CD14-positive monocyte (primary cell): ENCODE results near the gene RPGRIP1L. TPM values are rescaled to one million over a fixed set of nuclear protein-coding genes. Genes with fewer than 3 reads are reported as not detected.
A peak's percentile ranks its signal among the peaks of the same experiment; 100 is the strongest.

Experiments
- DNase-seq, 3 donors: peaks; one replicate each; pipeline ENCODE4 v3.0.0-alpha.2; 2011 to 2022
- H2AFZ ChIP-seq: 2 replicates; pipeline ENCODE4 v1.6.0; 2012; ENCODE audit warnings: mild to moderate bottlenecking, low read depth, low read length, inconsistent platforms; ENCODE audit not compliant: insufficient read depth, poor library complexity, severe bottlenecking
- H3K27ac ChIP-seq, 2 donors: 1 replicate in 1 of 2; 2 replicates in 1 of 2; pipeline ENCODE4 v1.5.1; 2012 to 2013; ENCODE audit warnings: low read length in 2 of 2, control low read depth in 1 of 2, inconsistent platforms in 1 of 2, low read depth in 1 of 2, mild to moderate bottlenecking in 1 of 2
- H3K27me3 ChIP-seq, 2 donors: one replicate each; pipeline versions ENCODE4 v1.6.0 to v1.6.1; 2011 to 2013; ENCODE audit warnings: low read length in 2 of 2; ENCODE audit not compliant: control insufficient read depth in 2 of 2, insufficient read depth in 2 of 2
- H3K36me3 ChIP-seq, 2 donors: replicated peaks in 1 of 2; 1 replicate in 1 of 2; 2 replicates in 1 of 2; pipeline versions ENCODE4 v1.5.1 to v1.6.1; 2012 to 2013; ENCODE audit warnings: low read length in 2 of 2, control low read depth in 1 of 2, inconsistent platforms in 1 of 2, mild to moderate bottlenecking in 1 of 2; ENCODE audit not compliant: insufficient read depth in 2 of 2, control insufficient read depth in 1 of 2
- H3K4me1 ChIP-seq, 2 donors: 1 replicate in 1 of 2; 2 replicates in 1 of 2; pipeline versions ENCODE4 v1.5.1 to v1.6.1; 2012 to 2013; ENCODE audit warnings: low read length in 2 of 2, control low read depth in 1 of 2, inconsistent platforms in 1 of 2, mild to moderate bottlenecking in 1 of 2, moderate library complexity in 1 of 2; ENCODE audit not compliant: insufficient read depth in 2 of 2, control insufficient read depth in 1 of 2
- H3K4me2 ChIP-seq: replicated peaks from 2 replicates; pipeline ENCODE3; 2012; ENCODE audit warnings: low read length, moderate library complexity, mild to moderate bottlenecking; ENCODE audit not compliant: poor library complexity, severe bottlenecking; ENCODE audit errors: extremely low read depth
- H3K4me3 ChIP-seq, 3 experiments: fragments of 200-600 bp in 1 of 3; sonication (generic) in 1 of 3; replicated peaks in 1 of 3; 1 replicate in 2 of 3; 2 replicates in 1 of 3; pipeline ENCODE4 v1.5.1; 2011 to 2013; ENCODE audit warnings: low read length in 3 of 3, mild to moderate bottlenecking in 3 of 3, control low read depth in 2 of 3, low read depth in 2 of 3, inconsistent platforms in 1 of 3, moderate library complexity in 1 of 3
- H3K79me2 ChIP-seq: 2 replicates; pipeline ENCODE4 v1.6.0; 2012; ENCODE audit warnings: mild to moderate bottlenecking, control low read depth, inconsistent platforms, low read length, moderate library complexity; ENCODE audit not compliant: insufficient read depth
- H3K9ac ChIP-seq: 2 replicates; pipeline ENCODE4 v1.6.0; 2017; ENCODE audit warnings: low read length, mild to moderate bottlenecking; ENCODE audit not compliant: insufficient read depth, poor library complexity, severe bottlenecking
- H3K9me3 ChIP-seq, 2 donors: replicated peaks in 1 of 2; 1 replicate in 1 of 2; 2 replicates in 1 of 2; pipeline versions ENCODE4 v1.5.1 to v1.6.1; 2012 to 2013; ENCODE audit warnings: low read length in 2 of 2, control low read depth in 1 of 2; ENCODE audit not compliant: control insufficient read depth in 1 of 2, insufficient read depth in 1 of 2
- H4K20me1 ChIP-seq: 2 replicates; pipeline ENCODE4 v1.6.0; 2012; ENCODE audit warnings: mild to moderate bottlenecking, low read length, control low read depth, moderate library complexity; ENCODE audit not compliant: insufficient read depth
- H3K27ac Mint-ChIP-seq, 7 donors: one replicate each; pipeline ENCODE4 v1.8.0; 2020; ENCODE audit warnings: mild to moderate bottlenecking in 7 of 7, mixed read lengths in 7 of 7, moderate library complexity in 6 of 7, inconsistent platforms in 2 of 7
- H3K27me3 Mint-ChIP-seq, 3 donors: one replicate each; pipeline ENCODE4 v1.8.0; 2021 to 2022; ENCODE audit warnings: low read depth in 3 of 3, mild to moderate bottlenecking in 3 of 3, mixed read lengths in 3 of 3, moderate library complexity in 3 of 3, inconsistent platforms in 1 of 3
- H3K36me3 Mint-ChIP-seq, 2 donors: one replicate each; pipeline ENCODE4 v1.8.0; 2020; ENCODE audit warnings: mixed read lengths in 2 of 2, inconsistent platforms in 1 of 2, mild to moderate bottlenecking in 1 of 2
- H3K4me1 Mint-ChIP-seq: one replicate; pipeline ENCODE4 v1.8.0; 2020; ENCODE audit warnings: mild to moderate bottlenecking, mixed read lengths
- H3K4me3 Mint-ChIP-seq, 2 donors: one replicate each; pipeline ENCODE4 v1.8.0; 2020; ENCODE audit warnings: mild to moderate bottlenecking in 2 of 2, mixed read lengths in 2 of 2, moderate library complexity in 1 of 2
- H3K9me3 Mint-ChIP-seq, 7 donors: one replicate each; pipeline ENCODE4 v1.8.0; 2020 to 2022; ENCODE audit warnings: mixed read lengths in 7 of 7, mild to moderate bottlenecking in 6 of 7, moderate library complexity in 6 of 7, inconsistent platforms in 2 of 7
- WGBS: methylation state at CpG from one replicate; pipeline ENCODE4 v1.1.5; 2013; ENCODE audit warnings: missing lambda C conversion rate; ENCODE audit not compliant: insufficient coverage; 5-methylcytosine and 5-hydroxymethylcytosine counted together
- intact Hi-C, 2 donors: fragments of 100-400 bp; cut with micrococcal nuclease; formaldehyde crosslinking; loops; one replicate each; pipeline versions ENCODE4 v1.15.0 to v1.15.1; 2023
- polyA plus RNA-seq, 3 donors: library from polyadenylated mRNA; depleted of rRNA in 1 of 3; unstranded in 2 of 3; stranded (reverse) in 1 of 3; fragments of 300-500 nt in 2 of 3; fragments of >200 nt in 1 of 3; fragmentation: Illumina TruSeq in 2 of 3; gene quantifications; 1 replicate in 2 of 3; 2 replicates in 1 of 3; pipeline ENCODE4 v1.2.3, GENCODE V29; 2012 to 2021
- TF ChIP-seq, protein P1 (sequence below): fragments of 200-600 bp; IDR thresholded peaks from one replicate; pipeline ENCODE4 v1.8.0; 2022; ENCODE audit warnings: antibody characterized with exemption, mild to moderate bottlenecking

RPGRIP1L gene
- polyA plus RNA-seq, 3 donors: 0.11 to 0.18 TPM; not detected in 1

DNA sequence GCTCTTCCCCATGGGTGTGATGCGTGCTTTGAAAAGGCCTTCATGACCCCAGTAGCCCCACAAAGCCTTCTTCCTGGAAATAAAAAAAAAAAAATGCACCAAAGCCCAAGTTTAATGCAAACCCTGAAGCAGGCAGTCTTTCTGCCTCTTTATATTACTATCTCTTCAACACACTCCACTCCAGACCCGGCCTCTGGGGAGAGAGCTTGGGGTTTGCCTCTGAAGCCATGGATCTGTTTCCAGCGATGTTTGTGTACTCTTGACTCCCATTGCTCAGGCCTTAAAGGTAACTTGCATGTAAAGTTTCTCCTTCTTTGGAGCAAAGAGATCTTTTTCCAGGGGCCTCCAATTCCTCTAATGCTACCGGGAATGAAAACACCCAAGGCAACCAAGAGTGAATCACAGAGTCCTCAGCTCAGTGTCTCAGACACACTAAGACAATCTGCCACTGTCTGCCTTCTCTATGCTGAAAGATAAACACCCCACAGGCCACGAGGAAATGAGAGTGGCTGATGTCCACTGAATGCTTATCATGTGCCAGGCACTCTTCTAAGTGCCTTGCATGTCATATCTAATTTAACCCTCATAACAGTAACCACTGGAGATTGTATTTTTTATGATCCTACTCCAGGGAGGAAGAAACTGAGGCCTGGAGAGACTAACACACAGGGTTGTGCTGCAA lies 144.2 kb downstream of the RPGRIP1L start:
- no peak overlapping the region for H3K9ac ChIP-seq
- H3K4me3 Mint-ChIP-seq: no peak overlapping the region
- no peaks in the 10 kb centered on the region for H3K9me3 ChIP-seq
- H4K20me1 ChIP-seq: no peaks in the 10 kb centered on the region
- no peaks in the 10 kb centered on the region for H3K4me1 ChIP-seq
- H3K27ac ChIP-seq: no peak overlapping the region
- TF ChIP-seq, protein P1, sequence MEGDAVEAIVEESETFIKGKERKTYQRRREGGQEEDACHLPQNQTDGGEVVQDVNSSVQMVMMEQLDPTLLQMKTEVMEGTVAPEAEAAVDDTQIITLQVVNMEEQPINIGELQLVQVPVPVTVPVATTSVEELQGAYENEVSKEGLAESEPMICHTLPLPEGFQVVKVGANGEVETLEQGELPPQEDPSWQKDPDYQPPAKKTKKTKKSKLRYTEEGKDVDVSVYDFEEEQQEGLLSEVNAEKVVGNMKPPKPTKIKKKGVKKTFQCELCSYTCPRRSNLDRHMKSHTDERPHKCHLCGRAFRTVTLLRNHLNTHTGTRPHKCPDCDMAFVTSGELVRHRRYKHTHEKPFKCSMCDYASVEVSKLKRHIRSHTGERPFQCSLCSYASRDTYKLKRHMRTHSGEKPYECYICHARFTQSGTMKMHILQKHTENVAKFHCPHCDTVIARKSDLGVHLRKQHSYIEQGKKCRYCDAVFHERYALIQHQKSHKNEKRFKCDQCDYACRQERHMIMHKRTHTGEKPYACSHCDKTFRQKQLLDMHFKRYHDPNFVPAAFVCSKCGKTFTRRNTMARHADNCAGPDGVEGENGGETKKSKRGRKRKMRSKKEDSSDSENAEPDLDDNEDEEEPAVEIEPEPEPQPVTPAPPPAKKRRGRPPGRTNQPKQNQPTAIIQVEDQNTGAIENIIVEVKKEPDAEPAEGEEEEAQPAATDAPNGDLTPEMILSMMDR: no peak
- intact Hi-C loops: no loop called here
- H3K27me3 Mint-ChIP-seq: peaks cover 2 to 17% (median 4%) of the 10 kb centered on the region in 3 donors
- 86% methylated on average over 4 of the region's 5 CpGs for WGBS
- H3K4me3 ChIP-seq: no peak overlapping the region
- H3K4me1 Mint-ChIP-seq: no peaks in the 10 kb centered on the region
- no peak overlapping the region for H3K27ac Mint-ChIP-seq
- no peaks in the 10 kb centered on the region for H3K79me2 ChIP-seq
- DNase-seq: no peak
- no peaks in the 10 kb centered on the region for H3K27me3 ChIP-seq
- peaks cover 0 to 3% (median 1%) of the 10 kb centered on the region in 7 donors for H3K9me3 Mint-ChIP-seq
- H2AFZ ChIP-seq: no peak overlapping the region
- no peak overlapping the region for H3K4me2 ChIP-seq
- no peaks in the 10 kb centered on the region for H3K36me3 ChIP-seq
- H3K36me3 Mint-ChIP-seq: no peaks in the 10 kb centered on the region

DNA sequence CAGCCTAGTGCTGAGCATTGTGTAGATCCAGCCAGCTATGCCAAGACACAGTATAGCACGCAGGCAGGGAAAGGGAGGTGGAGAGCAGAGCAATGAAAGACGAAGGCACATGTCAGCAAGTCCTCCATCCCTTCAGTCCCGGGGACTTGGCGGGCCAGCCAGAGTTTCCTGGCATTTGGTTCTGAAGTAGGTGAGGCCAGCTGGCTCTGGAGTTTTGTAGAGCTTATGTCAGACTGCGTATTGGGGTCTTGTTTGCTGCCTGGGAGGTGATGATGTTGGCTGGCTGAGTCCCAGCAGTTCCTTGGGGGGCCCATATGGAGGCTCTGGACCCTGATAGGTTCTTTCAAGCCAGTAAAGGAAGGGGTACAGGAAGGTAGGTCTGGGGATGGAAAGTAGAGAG lies 144.9 kb downstream of the RPGRIP1L start:
- Histone ChIP-seq H3K27ac (no peak overlapping the region), H3K4me3 (no peak overlapping the region), H3K79me2 (no peaks in the 10 kb centered on the region), H3K9ac (no peak overlapping the region), H2AFZ (no peak overlapping the region), H3K36me3 (no peaks in the 10 kb centered on the region), H4K20me1 (no peaks in the 10 kb centered on the region), H3K9me3 (no peaks in the 10 kb centered on the region), H3K27me3 (no peaks in the 10 kb centered on the region), H3K4me2 (no peak overlapping the region), H3K4me1 (no peaks in the 10 kb centered on the region)
- Mint-ChIP-seq H3K27ac (peak overlapping the region in 1 of 7 donors; percentile 42), H3K9me3 (peaks cover 0 to 3% (median 1%) of the 10 kb centered on the region in 7 donors), H3K36me3 (no peaks in the 10 kb centered on the region), H3K4me3 (no peak overlapping the region), H3K4me1 (no peaks in the 10 kb centered on the region), H3K27me3 (peaks cover 0 to 17% (median 4%) of the 10 kb centered on the region in 3 donors)
- WGBS: 96% methylated on average over 4 of the region's 5 CpGs
- no peak for DNase-seq
- TF ChIP-seq, protein P1: no peak
- intact Hi-C loops: no loop called here
